ENCODE data around the gene SSR2. TPM values are rescaled to one million over a fixed set of nuclear protein-coding genes. Genes with fewer than 3 reads are reported as not detected.

The SSR2 gene
- total RNA-seq, 1 donor from 2014 or later, result 236 TPM

DNA sequence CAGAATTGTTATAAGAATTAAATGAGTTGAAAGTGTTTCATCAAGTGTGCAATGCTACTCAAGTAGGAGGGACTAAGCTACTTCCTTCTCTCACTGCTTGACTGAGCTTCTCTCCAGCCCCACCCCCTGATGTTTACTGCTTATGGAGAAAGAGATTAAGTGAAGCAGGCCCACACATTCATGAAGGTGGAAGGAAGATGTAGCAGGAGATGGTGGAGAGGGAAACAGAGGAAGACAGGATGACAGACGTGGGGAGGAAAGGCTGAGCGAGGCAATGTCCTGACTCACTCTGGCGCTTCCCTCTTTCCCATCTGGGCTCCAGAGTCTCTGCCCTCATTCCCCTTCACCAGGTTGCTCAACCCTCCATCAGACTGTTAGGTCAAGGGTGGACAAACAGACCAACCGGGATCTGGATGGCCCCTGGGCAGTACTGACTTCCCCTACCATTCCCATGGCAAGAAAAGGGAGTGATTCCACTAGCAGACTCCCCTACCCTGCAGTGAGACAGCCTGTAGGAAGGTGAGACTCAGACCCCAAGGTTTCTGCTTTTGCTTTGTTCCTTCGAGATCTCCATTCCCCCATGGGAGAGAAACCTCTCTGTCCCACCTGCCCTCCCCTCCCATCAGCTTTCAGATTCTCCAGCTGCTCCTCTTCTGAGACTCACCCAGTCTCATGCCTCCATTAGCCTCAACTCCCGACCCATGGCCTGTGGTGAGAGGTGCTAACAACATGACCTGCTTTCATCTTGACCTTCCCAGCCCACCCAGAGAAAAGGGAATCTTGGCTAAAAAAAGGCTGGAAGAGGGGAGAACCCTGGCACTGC, 39.3 kb downstream of the SSR2 start:
- no peaks in the 10 kb centered on the region for H3K27me3 ChIP-seq (ENCODE audit: insufficient read depth, low read length)
- peaks cover 13% of the 10 kb centered on the region for H4K20me1 ChIP-seq (ENCODE audit: insufficient read depth, low read length)
- peak overlapping the region; percentile 92 for H3K27ac ChIP-seq (ENCODE audit: low read depth, low read length)
- Mint-ChIP-seq H3K27me3 (ENCODE audit: low read depth, unreplicated experiment) (no peaks in the 10 kb centered on the region), H3K4me1 (ENCODE audit: low read depth, unreplicated experiment) (peaks cover 45% of the 10 kb centered on the region), H3K36me3 (ENCODE audit: low read depth, unreplicated experiment) (peaks cover 4% of the 10 kb centered on the region), H3K27ac (ENCODE audit: unreplicated experiment) (peak overlapping the region; percentile 82), H3K9me3 (ENCODE audit: unreplicated experiment) (no peaks in the 10 kb centered on the region), H3K4me3 (ENCODE audit: unreplicated experiment) (peak overlapping the region; percentile 95)
- TF ChIP-seq, protein P1, sequence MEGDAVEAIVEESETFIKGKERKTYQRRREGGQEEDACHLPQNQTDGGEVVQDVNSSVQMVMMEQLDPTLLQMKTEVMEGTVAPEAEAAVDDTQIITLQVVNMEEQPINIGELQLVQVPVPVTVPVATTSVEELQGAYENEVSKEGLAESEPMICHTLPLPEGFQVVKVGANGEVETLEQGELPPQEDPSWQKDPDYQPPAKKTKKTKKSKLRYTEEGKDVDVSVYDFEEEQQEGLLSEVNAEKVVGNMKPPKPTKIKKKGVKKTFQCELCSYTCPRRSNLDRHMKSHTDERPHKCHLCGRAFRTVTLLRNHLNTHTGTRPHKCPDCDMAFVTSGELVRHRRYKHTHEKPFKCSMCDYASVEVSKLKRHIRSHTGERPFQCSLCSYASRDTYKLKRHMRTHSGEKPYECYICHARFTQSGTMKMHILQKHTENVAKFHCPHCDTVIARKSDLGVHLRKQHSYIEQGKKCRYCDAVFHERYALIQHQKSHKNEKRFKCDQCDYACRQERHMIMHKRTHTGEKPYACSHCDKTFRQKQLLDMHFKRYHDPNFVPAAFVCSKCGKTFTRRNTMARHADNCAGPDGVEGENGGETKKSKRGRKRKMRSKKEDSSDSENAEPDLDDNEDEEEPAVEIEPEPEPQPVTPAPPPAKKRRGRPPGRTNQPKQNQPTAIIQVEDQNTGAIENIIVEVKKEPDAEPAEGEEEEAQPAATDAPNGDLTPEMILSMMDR (IDR thresholded peaks at IDR 0.05; ENCODE audit: insufficient read depth, low read depth, low read length), result no peak
- no peak for TF ChIP-seq EZH2 (IDR thresholded peaks at IDR 0.05; ENCODE audit: insufficient read depth, low read length)
- H3K4me1 ChIP-seq (ENCODE audit: insufficient read depth, low read length), result peaks cover 64% of the 10 kb centered on the region
- H3K9me3 ChIP-seq (ENCODE audit: insufficient read depth, low read depth, low read length), result no peaks in the 10 kb centered on the region
- peak overlapping the region; percentile 69 for H3K9ac ChIP-seq (ENCODE audit: low read length)
- DNase-seq (ENCODE audit: low read depth) (peak; percentile 68), FAIRE-seq (no peak)
- peak overlapping the region; percentile 23 for H2AFZ ChIP-seq (ENCODE audit: low read depth, low read length)
- peak overlapping the region; percentile 96 for H3K4me2 ChIP-seq (ENCODE audit: low read length)
- H3K36me3 ChIP-seq (ENCODE audit: insufficient read depth, low read length), result no peaks in the 10 kb centered on the region
- H3K79me2 ChIP-seq (ENCODE audit: insufficient read depth, low read length), result peaks cover 58% of the 10 kb centered on the region
- peak overlapping the region; percentile 41 for H3K4me3 ChIP-seq (ENCODE audit: insufficient read depth, low read depth, low read length)

DNA sequence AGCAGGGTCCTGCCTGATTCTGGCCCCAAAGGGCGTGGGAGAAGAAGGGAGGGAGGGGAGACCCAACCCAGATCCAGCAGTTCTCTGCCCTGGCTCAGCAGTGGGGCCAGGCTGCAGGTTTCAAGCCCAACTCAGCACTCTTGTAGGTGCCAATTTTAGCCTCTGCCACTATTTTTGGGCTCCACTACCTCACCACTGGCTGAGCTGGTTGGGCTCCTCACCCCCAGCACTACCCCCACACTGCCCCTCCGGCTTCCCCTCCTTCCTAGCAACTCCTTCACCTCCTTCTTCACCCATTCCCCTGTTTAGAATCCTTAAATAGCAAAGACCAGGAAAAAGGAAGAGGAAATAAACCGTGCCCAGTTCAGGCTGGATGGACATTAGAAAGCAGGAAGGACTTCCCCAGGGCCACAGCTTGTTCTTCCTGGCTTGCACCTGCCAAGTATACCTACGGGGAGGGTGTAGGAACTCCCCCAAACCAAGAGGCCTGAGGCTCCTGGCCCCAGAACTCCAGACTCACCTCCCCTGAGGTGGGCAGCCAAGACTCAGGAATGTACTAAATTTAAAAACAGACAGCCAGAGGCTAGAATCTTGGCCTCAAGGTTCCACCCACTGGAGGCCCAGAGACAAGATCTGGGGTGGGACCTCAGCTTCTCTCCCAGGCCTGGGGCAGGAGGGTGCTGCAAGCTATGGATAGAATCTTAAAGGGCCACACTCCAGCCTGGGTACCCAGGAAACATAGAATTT, 41.0 kb downstream of the SSR2 start:
- FAIRE-seq, result no peak

More for the DNA sequence above, 41.0 kb downstream of the SSR2 start:
- H3K9me3 Mint-ChIP-seq (ENCODE audit: unreplicated experiment), result no peaks in the 10 kb centered on the region
- H3K36me3 ChIP-seq (ENCODE audit: insufficient read depth, low read length), result no peaks in the 10 kb centered on the region
- H3K27ac Mint-ChIP-seq (ENCODE audit: unreplicated experiment), result peak overlapping the region; percentile 90
- H3K9me3 ChIP-seq (ENCODE audit: insufficient read depth, low read depth, low read length), result no peaks in the 10 kb centered on the region
- peak overlapping the region; percentile 96 for H3K4me2 ChIP-seq (ENCODE audit: low read length)
- H3K9ac ChIP-seq (ENCODE audit: low read length), result peak overlapping the region; percentile 94
- peaks cover 56% of the 10 kb centered on the region for H3K4me1 Mint-ChIP-seq (ENCODE audit: low read depth, unreplicated experiment)
- peak overlapping the region; percentile 81 for H3K4me3 ChIP-seq (ENCODE audit: insufficient read depth, low read depth, low read length)
- peak overlapping the region; percentile 95 for H3K4me3 Mint-ChIP-seq (ENCODE audit: unreplicated experiment)
- TF ChIP-seq EZH2 (IDR thresholded peaks at IDR 0.05; ENCODE audit: insufficient read depth, low read length), result no peak
- TF ChIP-seq, protein P1 (IDR thresholded peaks at IDR 0.05; ENCODE audit: insufficient read depth, low read depth, low read length), result no peak
- H3K27ac ChIP-seq (ENCODE audit: low read depth, low read length), result peak overlapping the region; percentile 93
- H3K79me2 ChIP-seq (ENCODE audit: insufficient read depth, low read length), result peaks cover 75% of the 10 kb centered on the region
- no peak for DNase-seq (ENCODE audit: low read depth)
- no peak overlapping the region for H2AFZ ChIP-seq (ENCODE audit: low read depth, low read length)
- no peaks in the 10 kb centered on the region for H3K27me3 Mint-ChIP-seq (ENCODE audit: low read depth, unreplicated experiment)
- peaks cover 30% of the 10 kb centered on the region for H4K20me1 ChIP-seq (ENCODE audit: insufficient read depth, low read length)
- H3K4me1 ChIP-seq (ENCODE audit: insufficient read depth, low read length), result peaks cover 80% of the 10 kb centered on the region
- H3K27me3 ChIP-seq (ENCODE audit: insufficient read depth, low read length), result no peaks in the 10 kb centered on the region
- peaks cover 4% of the 10 kb centered on the region for H3K36me3 Mint-ChIP-seq (ENCODE audit: low read depth, unreplicated experiment)
